ENCODE data around the gene CCL19. TPM values are rescaled to one million over a fixed set of nuclear protein-coding genes. Genes with fewer than 3 reads are reported as not detected.

The CCL19 gene
- total and polyA plus RNA-seq, 5 experiments from 2014 or later = not detected

GRCh38 chr9:34642679-34643078 lies 48.4 kb downstream of the CCL19 start:
- POLR2A ChIA-PET = interaction anchor here (0.5 to 0.7 kb wide), 2 partner anchors 309 to 825 kb away, joined by 4 read pairs; no protein-coding TSS in a partner anchor
- DNase-seq (no peak), ATAC-seq (no peak)
- Mint-ChIP-seq H3K4me1 (peaks cover 15 to 29% (median 24%) of the 10 kb centered on the region in 4 donors), H3K9me3 (no peaks in the 10 kb centered on the region), H3K27ac (peak overlapping the region in 1 of 10 donors; percentile 11), H3K36me3 (no peaks in the 10 kb centered on the region), H3K4me3 (no peak overlapping the region), H3K27me3 (no peaks in the 10 kb centered on the region)

Other genes with a start within 250 kb of the CCL19 start
- 10 to 100 TPM; 18.4 to 18.5 TPM for gene FAM219A, start 232.7 kb downstream of the CCL19 start, total RNA-seq
- gene FAM219A, start 232.7 kb downstream of the CCL19 start, polyA plus RNA-seq = 1 to 10 TPM in 1 of 3 donors, under 1 TPM in 2; 0.59 to 1.1 (median 0.67) TPM
- not detected for gene DNAI1, start 232.5 kb downstream of the CCL19 start, total RNA-seq
- gene DNAI1, start 232.5 kb downstream of the CCL19 start, polyA plus RNA-seq = not detected
- gene ENHO, start 168.3 kb downstream of the CCL19 start, total RNA-seq = under 1 TPM in 1 of 2 experiments, not detected in 1; 0.36 TPM
- gene ENHO, start 168.3 kb downstream of the CCL19 start, polyA plus RNA-seq = under 1 TPM; 0.19 to 0.24 (median 0.21) TPM
- gene CNTFR, start 101.6 kb downstream of the CCL19 start, total RNA-seq = not detected
- gene CNTFR, start 101.6 kb downstream of the CCL19 start, polyA plus RNA-seq = not detected
- 10 to 100 TPM; 20.5 to 22.2 TPM for gene RPP25L, start 79.2 kb downstream of the CCL19 start, total RNA-seq
- 10 to 100 TPM; 28.7 to 51.7 (median 45.1) TPM for gene RPP25L, start 79.2 kb downstream of the CCL19 start, polyA plus RNA-seq
- 10 to 100 TPM; 60.0 to 69.6 TPM for gene DCTN3, start 70.8 kb downstream of the CCL19 start, total RNA-seq
- 100 to 1,000 TPM; 117 to 140 (median 124) TPM for gene DCTN3, start 70.8 kb downstream of the CCL19 start, polyA plus RNA-seq
- under 1 TPM in 1 of 2 experiments, not detected in 1; 0.27 TPM for gene ARID3C, start 62.2 kb downstream of the CCL19 start, total RNA-seq
- gene ARID3C, start 62.2 kb downstream of the CCL19 start, polyA plus RNA-seq = not detected
- 10 to 100 TPM; 37.7 to 39.8 TPM for gene SIGMAR1, start 53.5 kb downstream of the CCL19 start, total RNA-seq
- gene SIGMAR1, start 53.5 kb downstream of the CCL19 start, polyA plus RNA-seq = 10 to 100 TPM; 67.9 to 78.4 (median 71.8) TPM
- 100 to 1,000 TPM; 170 to 181 TPM for gene GALT, start 44.6 kb downstream of the CCL19 start, total RNA-seq
- gene GALT, start 44.6 kb downstream of the CCL19 start, polyA plus RNA-seq = 10 to 100 TPM; 38.2 to 46.7 (median 42.0) TPM
- gene IL11RA, start 39.1 kb downstream of the CCL19 start, total RNA-seq = 100 to 1,000 TPM; 135 to 144 TPM
- 1 to 10 TPM; 5.1 to 7.7 (median 6.1) TPM for gene IL11RA, start 39.1 kb downstream of the CCL19 start, polyA plus RNA-seq
- gene CCL27, start 28.6 kb downstream of the CCL19 start, total RNA-seq = not detected
- gene CCL27, start 28.6 kb downstream of the CCL19 start, polyA plus RNA-seq = not detected
- not detected for gene CCL21, start 18.9 kb upstream of the CCL19 start, total RNA-seq
- not detected for gene CCL21, start 18.9 kb upstream of the CCL19 start, polyA plus RNA-seq

Data from naive thymus-derived CD8-positive, alpha-beta T cell (primary cell).